Colon (tissue), 2 donors: ENCODE measurements around the gene FAM222B.
"Not testable (repeated sequence)": the region's sequence is repeated elsewhere in the genome, so short reads cannot be mapped to it uniquely, and the experiment has no call there.

ENCODE experiments used
- FAIRE-seq: peaks from 2 replicates; lab custom pipeline; 2012; peaks lifted over from hg19 to GRCh38; lab: Jason Lieb, UNC
- donor health status: control.
- donor health status: control.

FAM222B gene, protein sequence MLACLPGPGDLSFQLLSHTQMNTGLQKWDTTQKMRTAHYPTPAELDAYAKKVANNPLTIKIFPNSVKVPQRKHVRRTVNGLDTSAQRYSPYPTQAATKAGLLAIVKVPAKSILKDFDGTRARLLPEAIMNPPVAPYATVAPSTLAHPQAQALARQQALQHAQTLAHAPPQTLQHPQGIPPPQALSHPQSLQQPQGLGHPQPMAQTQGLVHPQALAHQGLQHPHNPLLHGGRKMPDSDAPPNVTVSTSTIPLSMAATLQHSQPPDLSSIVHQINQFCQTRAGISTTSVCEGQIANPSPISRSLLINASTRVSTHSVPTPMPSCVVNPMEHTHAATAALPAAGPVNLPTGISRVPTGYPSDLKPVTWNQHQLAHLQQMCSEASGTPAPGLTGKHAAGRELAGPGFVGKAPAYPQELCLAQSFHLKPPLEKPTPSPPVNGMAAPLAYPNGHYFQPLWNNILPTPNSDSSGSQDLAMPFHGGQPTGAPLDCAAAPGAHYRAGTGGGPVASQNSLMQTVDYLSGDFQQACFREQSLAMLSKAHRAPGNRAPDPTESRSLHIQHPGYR

GRCh38 chr17:28842282-28843012 is at the start of gene FAM222B:
Gene FAM222B (minus strand): TSS chr17:28842790. CDS start chr17:28766667, 76,123 bp downstream.
- no peak for FAIRE-seq

GRCh38 chr17:28892024-28892423 is 49.4 kb upstream of the FAM222B start:
- no peak for FAIRE-seq

DNA sequence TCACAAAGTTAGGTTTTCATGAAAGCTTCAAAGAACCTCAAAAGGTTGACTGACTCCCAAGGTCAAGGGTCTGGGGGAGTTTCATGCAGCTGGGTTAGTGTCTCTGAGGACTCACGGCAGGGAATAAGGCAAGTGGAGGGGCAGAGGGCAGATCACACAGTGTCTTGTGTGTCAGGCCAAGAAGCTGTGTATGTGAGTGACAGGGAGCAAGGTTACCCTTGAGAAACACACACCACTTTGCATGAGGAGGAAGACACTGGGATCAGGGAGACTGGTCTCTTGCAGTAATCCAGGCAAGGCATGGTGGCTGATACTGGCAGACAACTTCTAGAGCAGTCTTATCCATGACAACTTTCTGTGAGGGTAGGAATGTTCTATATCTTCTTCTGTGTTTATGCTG is 48.6 kb upstream of the FAM222B start:
- no peak for FAIRE-seq

GRCh38 chr17:28889996-28890395 is 47.4 kb upstream of the FAM222B start:
- FAIRE-seq = no peak

GRCh38 chr17:28888832-28889231 is 46.2 kb upstream of the FAM222B start:
- no peak for FAIRE-seq

- FAIRE-seq = no peak
Measured at GRCh38 chr17:28887871-28888471, 45.4 kb upstream of the FAM222B start.

- no peak for FAIRE-seq
Measured at GRCh38 chr17:28885951-28886350, 43.4 kb upstream of the FAM222B start.

DNA sequence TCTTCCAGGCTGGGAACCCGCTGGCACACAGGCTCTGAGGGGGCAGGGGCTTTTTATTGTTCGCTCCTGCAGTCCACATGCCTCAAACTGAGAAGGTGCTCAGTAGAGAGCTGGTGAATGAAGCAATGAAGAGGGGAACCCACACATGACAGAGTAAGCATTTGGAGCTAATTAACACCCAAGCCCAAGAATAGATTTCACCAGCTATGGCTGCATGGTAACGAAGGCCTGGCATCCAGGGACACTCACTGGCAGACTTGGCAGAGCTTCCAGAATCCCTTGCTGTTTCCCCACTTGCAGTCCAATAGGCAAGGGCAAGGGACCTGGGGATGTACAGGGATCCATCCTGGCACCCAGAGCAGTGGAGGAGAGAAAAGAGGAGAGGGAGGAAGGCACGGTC is 42.8 kb upstream of the FAM222B start:
- FAIRE-seq = no peak

DNA sequence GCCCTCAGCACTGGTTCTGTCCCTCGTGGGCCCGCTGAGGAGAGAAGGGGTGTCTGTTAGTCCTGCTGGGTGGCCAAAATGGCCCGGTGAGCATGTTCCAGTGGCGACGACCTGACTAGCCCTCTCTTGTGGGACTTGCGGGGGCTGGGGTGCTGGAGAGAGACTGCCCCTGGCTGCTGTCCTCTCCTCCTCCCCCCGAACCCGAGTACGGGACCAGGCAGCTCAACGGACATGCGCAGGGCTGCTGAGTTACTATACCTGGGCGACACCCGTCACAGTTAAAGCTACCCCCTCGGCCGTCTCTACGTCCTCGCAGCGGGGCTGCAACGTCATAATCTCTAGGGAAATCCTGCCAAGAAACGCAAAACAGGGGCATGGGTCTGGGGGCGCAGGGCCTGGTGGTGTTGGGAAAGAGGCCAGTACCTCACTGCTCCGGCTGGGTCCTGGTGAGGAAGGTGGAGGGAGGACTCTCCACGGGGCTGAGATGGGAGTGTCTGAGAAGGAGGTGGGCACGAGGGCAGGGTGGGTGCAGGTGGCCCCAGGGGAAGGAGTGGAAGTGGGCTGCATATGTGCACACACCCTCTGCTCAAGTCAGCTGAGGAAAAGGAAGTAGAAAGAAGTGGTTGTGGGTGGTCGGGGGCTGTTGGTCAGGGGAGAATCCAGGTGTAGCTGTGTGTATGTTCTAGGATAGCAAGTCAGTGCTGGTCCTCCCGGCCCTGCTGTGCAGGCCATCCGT is 41.5 kb upstream of the FAM222B start:
- FAIRE-seq = no peak

DNA sequence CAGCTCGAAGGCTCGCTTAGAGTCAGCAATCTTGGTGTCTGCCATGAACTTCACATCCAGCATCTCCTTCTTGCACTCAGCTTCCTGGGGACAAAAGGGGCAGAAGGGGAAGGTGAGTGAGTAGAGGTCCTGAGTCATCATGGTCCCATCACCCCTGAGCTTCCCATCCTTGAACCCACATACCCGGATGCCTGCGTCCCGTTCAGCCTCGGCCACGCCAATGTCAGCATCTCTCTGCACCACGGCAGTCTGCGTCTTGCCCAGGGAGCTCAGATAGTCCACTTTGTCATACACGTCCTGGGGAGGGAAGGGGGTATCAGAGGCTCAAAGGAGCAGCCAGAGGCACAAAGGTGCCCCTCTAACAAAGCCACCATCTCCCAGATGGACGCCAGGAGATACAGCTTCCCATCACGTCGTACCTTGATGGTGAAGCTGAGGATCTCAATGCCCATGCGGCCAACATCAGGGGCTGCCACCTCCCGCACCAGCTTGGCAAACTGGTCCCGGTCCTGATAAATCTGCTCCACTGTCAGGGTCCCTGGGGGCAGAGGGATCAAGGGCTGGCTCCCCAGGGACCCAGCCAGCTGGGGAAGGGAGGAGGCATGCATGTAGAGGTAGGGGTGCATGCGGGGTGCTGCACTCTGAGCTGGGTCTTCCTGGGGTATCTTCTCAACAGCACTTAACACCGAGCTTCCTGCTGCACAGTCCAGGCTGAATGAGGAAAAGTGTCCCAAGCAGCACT is 39.7 kb upstream of the FAM222B start:
- no peak for FAIRE-seq

DNA sequence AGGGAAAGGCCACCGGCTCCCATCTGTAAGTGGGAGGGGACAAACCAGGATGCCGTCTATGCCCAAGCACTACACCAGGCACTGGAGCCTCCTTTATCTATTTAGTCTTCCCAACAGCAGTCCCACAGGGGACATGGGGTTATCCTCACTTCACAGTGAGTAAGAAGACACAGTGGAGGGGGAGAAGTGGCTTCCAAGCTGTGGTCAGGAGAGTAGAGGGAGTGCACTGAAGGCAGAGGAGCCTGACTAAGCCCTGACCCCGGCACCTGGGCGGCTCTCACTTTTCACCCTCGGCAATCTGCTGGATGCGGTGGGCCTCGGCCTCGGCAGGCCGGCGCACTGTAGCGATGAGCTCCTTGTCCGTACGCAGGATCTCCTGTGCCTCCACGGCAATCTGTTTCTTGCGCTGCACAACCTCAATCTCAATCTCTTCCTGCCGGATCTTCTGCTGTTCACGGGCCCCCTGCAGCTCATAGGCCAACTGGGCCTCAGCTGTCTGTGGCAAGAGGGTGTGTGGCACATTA is 39.0 kb upstream of the FAM222B start:
- FAIRE-seq = no peak

DNA sequence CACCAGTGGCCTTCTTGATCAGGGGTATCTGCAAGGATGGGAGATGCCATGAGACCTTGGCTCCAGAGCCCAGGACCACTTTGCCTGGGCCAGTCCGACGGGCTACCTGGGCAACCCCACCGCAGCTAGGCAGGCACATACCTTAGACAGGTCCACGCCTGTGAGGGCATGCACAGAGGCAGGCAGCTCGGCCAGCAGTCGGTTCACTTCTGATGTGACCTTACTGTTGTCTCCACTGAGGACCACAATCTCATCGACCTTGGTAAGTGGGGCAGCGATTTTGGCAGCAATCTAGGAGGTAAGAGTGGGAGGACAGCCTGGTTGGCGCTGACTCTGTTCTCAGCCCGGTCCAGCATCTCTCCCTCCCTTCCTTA is 38.0 kb upstream of the FAM222B start:
- no peak for FAIRE-seq

DNA sequence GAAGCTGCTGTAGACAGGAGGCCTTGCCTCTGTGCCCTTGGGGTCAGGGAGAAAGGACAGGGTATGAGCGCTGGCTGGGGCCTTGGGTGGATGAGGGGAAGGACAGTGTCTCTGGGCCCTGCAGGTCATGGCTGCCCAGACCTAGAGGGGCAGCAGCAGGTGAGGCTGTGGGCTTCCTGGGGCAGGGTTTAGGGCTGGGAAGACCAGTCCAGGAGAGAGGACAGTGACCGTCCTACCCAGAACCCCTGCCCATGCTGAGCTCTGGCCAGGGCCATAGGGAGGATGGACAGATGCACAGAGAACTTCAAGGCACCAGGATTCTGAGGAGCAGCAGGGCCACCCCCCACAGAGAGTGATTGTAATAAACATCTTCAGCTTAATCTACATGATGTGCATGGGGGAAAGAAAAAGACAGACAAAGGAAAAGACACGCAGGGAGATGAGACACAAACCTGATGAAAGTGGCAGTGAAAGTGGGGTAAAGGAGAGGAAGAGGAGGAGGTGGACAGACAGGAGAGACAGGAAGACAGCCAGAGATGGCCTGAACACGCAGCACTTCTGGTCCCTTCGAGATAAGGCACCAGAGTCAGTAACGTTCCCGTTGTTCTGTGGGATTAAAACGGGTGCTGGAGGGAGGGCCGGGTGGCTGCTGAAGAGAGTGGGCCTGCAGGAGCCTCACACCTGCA is 37.4 kb upstream of the FAM222B start:
- no peak for FAIRE-seq

GRCh38 chr17:28878981-28879380 is 36.4 kb upstream of the FAM222B start:
- FAIRE-seq = no peak

- FAIRE-seq = no peak
Measured at GRCh38 chr17:28878158-28878910, 35.7 kb upstream of the FAM222B start.

- not testable (repeated sequence) for FAIRE-seq
Measured at GRCh38 chr17:28877150-28877711, 34.6 kb upstream of the FAM222B start.

DNA sequence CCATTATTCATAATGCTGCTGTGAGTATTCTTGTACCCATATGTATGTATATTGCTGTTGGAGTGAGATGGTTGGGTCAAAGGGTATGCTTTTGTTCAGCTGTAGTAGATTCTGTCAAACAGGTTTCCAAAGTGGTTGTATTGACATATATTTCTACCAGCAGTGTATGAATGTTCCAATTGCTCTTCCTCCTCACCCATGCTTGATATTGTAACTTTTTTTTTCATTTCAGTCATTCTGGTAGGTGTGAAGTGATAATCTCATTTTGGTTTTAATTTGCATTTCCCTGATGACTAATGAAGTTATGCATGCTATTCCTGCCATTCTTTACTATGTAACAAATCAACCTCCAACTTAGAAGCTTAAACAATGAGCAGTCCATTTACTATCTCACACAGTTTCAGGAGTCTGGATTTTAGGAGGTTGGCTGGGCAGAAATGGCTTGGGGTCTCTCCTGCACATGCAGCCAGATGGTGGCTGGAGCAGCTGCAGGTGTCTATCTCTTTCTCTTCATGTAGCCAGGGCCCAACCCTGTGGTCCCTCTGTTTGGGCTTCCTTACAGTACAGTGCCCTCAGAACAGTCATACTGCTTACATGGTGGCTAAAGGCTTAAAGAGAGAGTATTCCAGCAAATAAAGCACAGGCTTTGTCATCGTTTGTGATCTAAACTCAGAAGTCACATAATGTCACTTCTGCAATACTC is 33.4 kb upstream of the FAM222B start:
- FAIRE-seq = no peak

DNA sequence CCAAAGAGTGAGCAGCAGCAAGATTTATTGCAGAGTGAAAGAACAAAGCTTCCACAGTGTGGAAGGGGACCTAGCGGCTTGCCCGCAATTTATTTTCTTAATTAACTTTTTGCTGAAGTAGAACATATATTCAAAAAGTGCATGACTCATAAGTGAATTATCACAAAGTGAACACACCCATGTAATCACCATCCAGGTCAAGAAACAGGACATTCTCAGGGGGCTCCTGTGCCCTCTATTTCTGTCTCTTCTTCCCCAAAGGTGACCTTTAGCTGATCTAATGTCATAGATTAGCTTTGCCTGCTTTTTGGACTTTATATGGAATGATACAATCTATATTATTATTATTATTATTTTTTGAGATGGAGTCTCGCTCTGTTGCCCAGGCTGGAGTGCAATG is 32.2 kb upstream of the FAM222B start:
- no peak for FAIRE-seq

GRCh38 chr17:28873839-28874238 is 31.2 kb upstream of the FAM222B start:
- no peak for FAIRE-seq
